ENCODE results near the gene MTARC1. TPM values are rescaled to one million over a fixed set of nuclear protein-coding genes. Genes with fewer than 3 reads are reported as not detected.

MTARC1 gene
- total RNA-seq, 4 donors from 2014 or later, result 32.2 to 81.8 (median 36.5) TPM

- Histone ChIP-seq H3K4me1 (peaks cover 0 to 21% (median 0%) of the 10 kb centered on the region in 4 donors), H3K4me3 (no peak overlapping the region), H3K27ac (no peak overlapping the region), H3K27me3 (no peaks in the 10 kb centered on the region), H3K36me3 (peaks cover 0 to 42% (median 0%) of the 10 kb centered on the region in 3 donors), H3K9me3 (no peaks in the 10 kb centered on the region)
- 52% methylated on average over 14 of the region's 14 CpGs for WGBS, 2 donors
- TF ChIP-seq POLR2A (IDR thresholded peaks at IDR 0.05), result no peak
- no peak for TF ChIP-seq EP300 (IDR thresholded peaks at IDR 0.05)
- no peak for TF ChIP-seq CTCF (IDR thresholded peaks at IDR 0.05)
- DNase-seq (ENCODE audit: low spot score in 2 of 2), result no peak
Observed at GRCh38 chr1:220818421-220819173, 31.9 kb downstream of the MTARC1 start.

- Histone ChIP-seq H3K27me3 (no peaks in the 10 kb centered on the region), H3K9me3 (no peaks in the 10 kb centered on the region), H3K4me1 (peaks cover 0 to 21% (median 0%) of the 10 kb centered on the region in 4 donors), H3K36me3 (peaks cover 0 to 32% (median 0%) of the 10 kb centered on the region in 3 donors), H3K4me3 (no peak overlapping the region), H3K27ac (no peak overlapping the region)
- WGBS, 2 donors, result 38 to 49% methylated on average over 1 of the region's 1 CpG
- DNase-seq (ENCODE audit: low spot score in 2 of 2), result no peak
- TF ChIP-seq POLR2A (IDR thresholded peaks at IDR 0.05) (no peak), CTCF (IDR thresholded peaks at IDR 0.05) (no peak)
Observed at GRCh38 chr1:220819467-220820026, 32.8 kb downstream of the MTARC1 start.

GRCh38 chr1:220824031-220824989 is 37.6 kb downstream of the MTARC1 start:
- TF ChIP-seq POLR2A (IDR thresholded peaks at IDR 0.05) (no peak), EP300 (IDR thresholded peaks at IDR 0.05) (no peak), CTCF (IDR thresholded peaks at IDR 0.05) (no peak)
- H3K4me3 ChIP-seq, result no peak overlapping the region
- WGBS, 2 donors, result 79 to 80% methylated on average over 9 of the region's 9 CpGs
- H3K27me3 ChIP-seq, result no peaks in the 10 kb centered on the region
- H3K9me3 ChIP-seq, result no peaks in the 10 kb centered on the region
- H3K4me1 ChIP-seq, result peaks cover 0 to 5% (median 0%) of the 10 kb centered on the region in 4 donors
- no peak for DNase-seq (ENCODE audit: low spot score in 2 of 2)
- no peaks in the 10 kb centered on the region for H3K36me3 ChIP-seq
- no peak overlapping the region for H3K27ac ChIP-seq

DNA sequence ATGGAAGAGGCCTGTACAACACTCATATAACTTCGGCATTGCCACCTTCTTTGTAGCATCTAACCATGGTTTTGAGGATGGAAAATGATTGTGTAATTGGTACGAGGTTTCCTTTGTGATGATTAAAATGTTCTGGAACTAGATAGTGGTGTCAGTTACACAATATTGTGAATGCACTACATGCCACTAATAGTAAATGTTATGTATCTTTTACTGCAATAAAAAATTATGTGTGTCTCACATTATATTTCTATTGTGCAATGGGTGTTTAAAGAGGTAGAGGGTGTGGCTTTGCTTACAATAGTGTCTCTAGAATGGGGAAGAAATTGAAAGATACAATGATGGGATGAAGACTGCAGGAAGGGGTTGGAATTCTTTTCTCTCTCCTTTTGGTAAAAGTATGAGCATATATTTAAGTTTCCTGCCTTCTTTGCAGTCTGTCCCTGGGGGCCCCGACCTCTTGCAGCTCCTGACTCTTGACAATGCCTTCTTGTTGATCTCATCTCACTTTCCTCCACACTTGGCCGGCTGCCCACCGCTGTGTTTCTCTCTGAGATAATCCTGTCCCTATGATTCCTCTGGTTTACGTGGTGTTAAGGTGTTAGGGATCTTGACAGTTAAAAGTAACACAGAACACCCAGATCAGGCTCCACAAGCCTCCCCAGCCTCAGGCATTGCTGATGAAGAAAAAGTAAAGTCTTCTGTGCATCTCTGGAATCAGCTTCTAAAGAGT is 39.3 kb downstream of the MTARC1 start:
- Histone ChIP-seq H3K27me3 (no peaks in the 10 kb centered on the region), H3K9me3 (no peaks in the 10 kb centered on the region), H3K27ac (no peak overlapping the region), H3K4me1 (no peaks in the 10 kb centered on the region), H3K4me3 (no peak overlapping the region), H3K36me3 (peaks cover 0 to 1% (median 0%) of the 10 kb centered on the region in 3 donors)
- 51 to 60% methylated on average over 6 of the region's 6 CpGs for WGBS, 2 donors
- DNase-seq (ENCODE audit: low spot score in 2 of 2), result no peak
- TF ChIP-seq CTCF (IDR thresholded peaks at IDR 0.05) (no peak), POLR2A (IDR thresholded peaks at IDR 0.05) (no peak), EP300 (IDR thresholded peaks at IDR 0.05) (no peak)
